GM18502 (cell line): Measurements from ENCODE around the gene SERPINE2.

Experiments used
- ATAC-seq: cut with Tn5 transposase; IDR thresholded peaks from one replicate; pipeline ENCODE4 v1.9.1; 2021; ENCODE audit warnings: mild to moderate bottlenecking; ENCODE audit not compliant: unreplicated experiment, poor library complexity

The SERPINE2 gene

DNA sequence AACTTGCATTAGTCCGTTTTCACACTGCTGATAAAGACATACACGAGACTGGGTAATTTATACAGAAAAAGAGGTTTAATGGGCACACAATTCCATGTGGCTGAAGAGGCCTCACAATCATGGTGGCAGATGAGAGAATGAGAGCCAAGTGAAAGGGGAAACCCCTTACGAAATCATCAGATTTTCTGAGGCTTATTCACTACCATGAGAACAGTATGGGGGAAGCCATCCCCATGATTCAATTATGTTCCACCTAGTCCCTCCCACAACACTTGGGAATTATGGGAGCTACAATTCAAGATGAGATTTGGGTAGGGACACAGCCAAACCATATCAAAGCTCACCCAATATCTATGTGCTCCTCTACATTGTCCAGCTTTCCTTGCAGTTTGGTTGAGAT, 16.0 kb upstream of the SERPINE2 start:
- no peak for ATAC-seq

DNA sequence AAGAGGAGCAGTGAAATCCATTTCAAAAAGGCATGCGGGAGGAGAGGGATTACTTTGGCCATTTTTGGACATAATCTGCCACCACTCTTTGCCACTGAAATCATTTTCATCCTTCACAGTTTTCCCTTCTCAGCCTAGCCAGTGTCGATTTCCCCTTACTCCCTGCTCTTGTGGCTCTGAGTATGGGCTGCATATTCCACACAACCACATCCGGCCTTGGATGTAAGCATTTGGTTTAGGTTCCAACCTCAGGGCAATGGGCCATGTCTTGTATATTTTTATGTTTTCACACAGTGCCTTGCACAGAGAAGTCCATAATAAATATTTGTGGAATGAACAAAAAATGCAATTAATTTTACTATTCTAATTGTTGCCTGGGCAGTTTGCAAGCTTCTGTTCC, 7.7 kb upstream of the SERPINE2 start:
- ATAC-seq = no peak

DNA sequence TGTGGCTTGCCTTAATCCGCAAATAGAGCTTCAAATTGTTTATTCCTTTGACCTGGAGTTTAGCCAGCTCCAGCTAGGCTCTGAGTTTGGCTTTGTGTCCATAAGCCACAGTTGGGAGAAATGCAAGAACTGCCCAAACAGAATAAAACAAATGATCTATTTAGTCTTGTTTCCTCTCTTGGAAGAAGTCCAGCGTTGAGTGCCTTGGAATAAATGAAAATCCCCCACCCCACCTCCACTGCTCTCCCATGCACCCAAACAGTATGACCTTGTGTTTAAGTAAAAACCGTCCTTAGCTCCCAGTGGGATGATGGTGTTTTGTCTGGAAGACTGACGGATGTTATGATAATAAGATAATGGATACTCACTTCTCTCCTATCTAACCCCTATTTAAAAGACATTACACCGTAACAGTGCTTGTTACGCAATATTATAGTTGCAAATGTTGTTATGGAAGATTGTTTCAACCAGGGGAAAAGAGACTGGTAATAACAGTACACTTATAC, 3.2 kb upstream of the SERPINE2 start:
- ATAC-seq = no peak

DNA sequence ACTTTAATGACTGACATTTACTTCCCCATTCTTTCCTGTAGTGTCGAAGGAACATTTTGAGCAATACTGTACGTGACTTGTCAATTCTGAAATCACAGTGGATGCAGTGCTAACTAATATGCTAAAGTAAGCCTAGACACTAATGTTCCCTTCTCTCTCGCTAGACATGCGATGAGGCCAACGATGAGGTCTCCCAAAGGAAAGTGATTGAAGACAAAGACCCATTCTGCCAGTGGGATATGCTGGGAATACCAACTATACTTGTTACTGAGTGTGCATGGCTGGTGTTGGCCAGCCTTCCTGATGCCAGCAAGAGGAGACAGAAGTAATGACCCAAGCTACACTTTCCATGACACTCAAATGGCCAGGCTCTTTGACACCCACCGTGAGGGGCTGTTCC, 2.5 kb upstream of the SERPINE2 start:
- no peak for ATAC-seq

DNA sequence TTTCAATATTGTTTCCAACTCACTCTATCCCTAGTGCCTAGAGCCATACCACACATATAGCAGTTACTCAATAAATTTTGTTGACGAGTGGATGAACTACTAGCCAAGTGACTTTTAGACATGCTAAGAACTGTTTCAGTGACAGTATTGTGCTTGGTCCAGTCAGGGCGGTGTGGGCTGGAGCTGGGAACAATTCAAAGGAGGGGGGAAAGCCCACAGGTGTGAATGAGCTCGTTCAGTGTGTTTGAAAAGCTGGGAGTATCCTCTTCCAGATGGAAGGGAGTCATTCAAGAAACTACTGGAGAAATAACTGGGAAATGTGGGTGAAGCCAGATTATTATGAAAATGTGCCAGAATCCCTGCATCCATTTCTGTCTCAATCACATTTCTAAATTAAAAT, 1.7 kb upstream of the SERPINE2 start:
- ATAC-seq = no peak

DNA sequence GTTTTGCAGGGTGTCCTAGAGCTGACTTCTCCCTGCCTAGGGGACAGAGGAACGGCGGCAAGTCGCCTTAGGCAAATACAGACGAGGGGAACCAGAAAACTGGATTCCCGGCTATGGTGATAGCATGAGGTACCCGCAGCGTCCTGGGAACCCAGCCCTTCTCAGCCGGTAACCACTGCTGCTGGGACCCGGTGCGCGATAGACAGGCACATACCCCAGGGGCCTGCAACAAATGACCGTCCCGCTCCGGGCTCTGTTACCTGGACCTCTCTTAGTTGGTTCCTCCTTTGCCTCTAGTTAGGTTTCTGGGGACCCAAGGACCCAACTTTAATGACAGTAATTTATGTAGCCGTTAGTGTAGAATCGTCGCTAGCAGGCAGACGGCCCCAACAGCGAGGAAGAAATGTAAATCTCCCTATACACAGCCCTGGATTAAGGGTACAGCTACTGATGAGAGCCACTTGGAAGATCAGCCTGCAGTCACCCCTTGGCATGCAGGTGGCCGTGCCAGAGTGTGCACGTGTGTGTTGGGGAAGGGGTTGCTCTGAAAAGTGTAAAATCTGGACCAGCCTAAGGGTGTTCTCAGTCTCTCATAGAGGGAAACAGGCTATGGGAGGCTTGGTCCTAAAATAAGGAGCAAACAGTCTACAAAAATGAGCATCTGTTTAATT, 819 bp upstream of the SERPINE2 start:
- peak; percentile 21 for ATAC-seq

DNA sequence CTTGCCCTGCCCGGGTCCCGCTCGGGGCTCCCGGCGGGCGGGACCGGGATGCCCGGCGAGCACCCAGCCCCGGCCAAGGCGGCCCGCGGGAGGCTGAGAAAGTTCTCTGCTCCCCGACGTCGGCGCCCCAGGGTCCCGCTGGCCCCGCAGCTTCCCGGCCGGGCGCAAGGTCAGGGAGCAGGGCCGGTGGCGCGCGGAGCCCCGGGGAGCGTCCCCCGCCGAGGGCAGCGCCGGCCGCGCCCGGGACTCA, 331 bp downstream of the SERPINE2 start:
- ATAC-seq = peak; percentile 38

DNA sequence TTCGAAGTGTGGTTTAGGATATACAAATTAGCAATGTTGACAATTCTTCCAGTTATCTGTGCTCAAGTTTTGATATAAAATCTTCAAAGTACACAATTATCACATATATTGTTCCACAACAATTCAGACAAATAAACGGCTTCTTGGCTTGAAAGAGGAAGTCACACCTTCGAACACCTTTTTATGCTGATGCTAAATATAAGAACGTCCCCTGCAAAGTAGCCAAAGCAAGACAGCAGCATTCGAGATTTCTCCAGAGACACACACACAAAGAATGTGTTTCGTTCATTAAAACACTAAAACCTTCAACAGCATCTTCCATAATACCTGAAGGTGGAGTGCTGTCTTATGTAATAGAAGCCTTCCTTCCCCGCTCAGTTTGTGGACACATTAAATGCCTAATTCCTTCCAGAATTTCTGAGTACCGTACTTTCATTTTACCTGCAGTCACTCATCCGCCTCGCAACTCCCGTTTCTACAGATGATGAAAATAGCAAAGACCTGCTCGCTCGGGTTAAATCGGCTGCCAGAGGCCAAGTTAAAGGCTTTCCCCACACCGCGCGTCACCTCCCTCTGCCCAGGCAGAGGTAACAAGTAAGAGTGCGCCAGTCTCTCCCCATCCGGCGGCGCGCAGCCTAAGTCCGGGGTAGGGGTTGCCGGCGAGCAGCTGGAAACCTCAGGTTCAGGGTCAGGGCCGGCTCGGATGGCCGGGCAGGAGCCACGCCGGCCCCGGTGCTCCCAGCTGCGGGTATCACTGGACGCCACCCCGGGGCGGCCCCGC, 847 bp downstream of the SERPINE2 start:
- ATAC-seq = peak; percentile 62

DNA sequence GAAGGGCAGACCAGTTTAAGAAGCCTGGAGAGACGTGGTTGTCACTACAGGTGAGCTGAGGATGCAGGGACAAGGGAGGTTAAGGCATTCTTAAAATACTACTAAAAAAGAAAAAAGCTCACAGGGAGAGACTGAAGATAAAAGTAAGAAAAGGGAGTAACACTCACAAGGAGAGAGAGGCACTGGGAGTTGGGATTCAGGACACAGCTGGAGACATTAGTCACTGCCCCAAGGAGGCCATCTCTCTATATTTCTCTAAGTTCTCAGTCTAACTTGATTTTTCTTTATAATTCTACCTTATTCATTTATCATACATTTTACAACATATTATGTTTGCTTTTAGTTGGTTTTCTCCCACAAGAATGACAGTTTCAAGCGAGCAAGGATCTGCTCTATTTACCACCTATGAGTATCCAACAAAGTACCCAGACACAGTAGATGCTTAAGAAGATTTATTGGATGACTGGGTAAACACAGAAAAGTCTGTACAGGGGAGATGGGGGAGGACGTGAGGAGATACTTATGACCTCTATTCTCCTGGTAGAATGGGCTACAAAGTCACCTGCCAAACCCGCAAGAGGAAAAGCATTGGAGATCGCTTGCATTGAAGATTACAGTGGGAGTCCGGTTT, 2.2 kb downstream of the SERPINE2 start:
- ATAC-seq = no peak

DNA sequence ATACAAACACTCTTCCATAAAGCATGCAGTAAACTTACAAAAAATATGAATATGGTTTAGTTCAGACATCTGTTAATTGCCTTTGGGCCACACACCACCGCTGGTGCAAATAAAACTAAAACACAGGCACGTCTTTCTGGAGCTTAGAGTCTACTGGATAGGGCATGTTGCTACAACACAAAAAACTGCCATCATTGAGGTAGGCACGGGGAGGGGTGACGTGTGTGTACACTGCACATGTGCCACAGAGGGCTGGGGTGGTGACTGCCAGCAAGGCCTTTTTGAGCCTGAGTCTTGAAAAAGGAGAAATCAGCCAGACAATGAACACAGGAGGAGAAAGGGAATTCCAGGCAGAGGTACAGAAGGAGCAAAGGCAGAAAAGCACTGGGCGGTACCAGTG, 5.1 kb downstream of the SERPINE2 start:
- ATAC-seq = no peak

DNA sequence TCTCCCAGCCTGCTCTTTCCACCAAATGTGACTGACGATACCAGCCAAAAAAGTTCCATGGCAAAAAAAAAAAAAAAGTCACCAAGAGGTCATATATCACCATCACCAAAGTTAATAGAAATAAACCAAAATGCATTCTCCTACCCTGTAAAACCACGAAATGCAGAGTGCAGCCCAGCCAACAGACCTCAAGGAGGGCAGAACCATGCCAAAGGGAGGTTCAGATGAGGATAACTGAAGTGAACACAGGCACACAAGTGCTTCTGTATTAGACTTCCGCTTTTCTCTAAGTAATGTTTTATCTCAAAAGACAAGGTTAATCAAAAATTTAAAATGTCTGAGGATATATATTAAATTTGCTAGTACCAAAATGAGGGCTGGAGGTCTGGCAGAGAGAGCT, 5.5 kb downstream of the SERPINE2 start:
- ATAC-seq = no peak

DNA sequence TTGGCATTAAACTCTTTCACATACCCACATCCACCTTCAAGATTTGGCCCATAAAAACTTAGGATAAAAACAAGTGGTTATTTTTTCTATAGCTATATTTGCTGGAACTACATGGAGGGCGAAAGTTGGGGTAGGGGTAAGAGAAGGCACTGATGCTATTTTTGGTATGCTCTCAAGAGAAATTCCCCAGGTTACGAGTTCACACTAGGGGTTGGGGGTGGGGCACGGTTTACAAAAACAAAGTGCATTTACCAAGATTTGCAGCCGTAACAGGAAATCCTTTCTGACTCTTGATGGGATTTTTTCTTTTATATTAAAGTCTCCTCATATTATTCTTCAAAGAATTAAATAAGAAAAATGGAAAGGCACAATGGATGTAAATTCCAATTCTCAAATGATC, 6.8 kb downstream of the SERPINE2 start:
- ATAC-seq = no peak

DNA sequence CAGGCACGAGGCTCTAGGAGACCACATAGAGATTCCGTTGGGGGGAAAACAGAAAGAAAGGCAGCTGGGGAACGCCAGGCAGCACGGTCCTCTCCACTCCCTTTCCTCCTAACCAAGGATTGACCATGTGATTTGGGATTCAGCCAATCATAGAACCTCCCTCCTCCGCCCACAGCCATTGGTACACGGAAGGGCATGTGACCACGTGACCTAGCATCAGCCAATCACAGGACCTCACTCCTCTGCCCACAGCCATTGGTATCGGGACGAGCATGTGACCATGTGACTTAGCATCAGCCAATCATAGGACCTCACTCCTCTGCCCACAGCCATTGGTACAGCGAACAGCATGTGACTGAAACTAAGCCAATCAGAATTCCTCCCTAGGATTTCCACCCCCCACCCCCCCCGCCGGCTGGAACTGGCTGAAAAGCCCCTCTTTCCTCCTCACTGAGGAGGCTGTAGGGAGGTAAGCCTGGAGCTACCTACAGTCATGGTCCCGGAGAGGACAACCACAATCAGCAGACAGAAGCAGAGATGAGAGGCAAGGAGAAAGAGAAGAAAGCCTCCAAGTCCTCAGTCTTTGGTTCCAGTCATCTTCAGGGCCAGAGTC, 7.6 kb downstream of the SERPINE2 start:
- ATAC-seq = no peak

DNA sequence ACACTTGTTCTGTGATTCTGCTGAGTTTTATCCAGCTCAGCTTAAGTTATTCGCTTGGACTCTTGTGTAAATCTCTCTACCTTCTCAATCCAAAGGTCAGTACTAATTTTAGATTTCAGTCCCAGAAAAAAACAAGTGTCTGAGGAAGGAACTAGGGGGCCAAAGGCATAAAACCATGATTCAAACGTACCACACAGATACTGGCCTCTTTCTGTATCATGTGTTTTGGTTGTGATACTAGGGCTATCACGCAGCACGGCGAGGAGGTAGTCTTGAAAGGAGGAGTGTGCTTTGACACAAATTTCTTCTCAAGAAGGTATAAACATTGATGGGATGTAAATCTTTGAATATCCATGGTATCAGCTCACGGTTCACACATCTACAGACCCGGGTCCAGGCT, 8.3 kb downstream of the SERPINE2 start:
- ATAC-seq = no peak

DNA sequence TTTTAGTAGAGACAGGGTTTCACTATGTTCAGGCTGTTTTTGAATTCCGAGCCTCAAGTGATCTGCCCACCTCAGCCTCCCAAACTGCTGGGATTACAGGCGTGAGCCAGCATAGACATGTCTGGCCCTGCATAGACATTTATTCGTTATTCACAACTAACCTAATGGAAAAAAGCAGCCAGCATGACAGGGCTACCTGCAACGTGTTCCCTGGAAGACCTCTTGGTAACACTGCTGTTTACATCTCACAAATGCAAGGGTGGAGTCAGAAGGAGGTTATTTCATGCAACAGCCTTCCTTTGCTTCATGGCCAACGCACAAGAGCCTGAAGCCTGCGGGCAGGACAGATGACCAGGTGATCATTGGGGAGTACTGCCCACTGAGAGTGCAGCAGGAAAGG, 9.2 kb downstream of the SERPINE2 start:
- ATAC-seq = no peak

DNA sequence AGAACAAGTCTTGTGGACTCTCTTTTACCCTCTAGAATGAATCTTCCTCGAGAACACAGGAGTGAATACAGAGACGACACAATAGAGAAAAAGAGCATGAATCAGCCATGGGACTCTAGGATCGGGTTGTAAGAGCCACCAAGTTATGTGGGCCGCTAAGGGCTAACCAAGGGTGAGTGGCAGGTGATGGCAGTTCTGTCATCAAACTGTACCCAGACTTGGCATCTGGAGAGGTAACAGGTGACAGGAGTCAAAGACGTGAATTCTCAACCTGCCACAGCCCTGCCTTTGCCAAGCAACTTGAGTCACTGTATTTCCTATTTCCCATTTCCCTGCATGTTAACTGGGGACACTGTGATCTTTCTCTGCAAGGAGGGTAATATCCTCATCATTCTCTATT, 11.2 kb downstream of the SERPINE2 start:
- ATAC-seq = no peak

DNA sequence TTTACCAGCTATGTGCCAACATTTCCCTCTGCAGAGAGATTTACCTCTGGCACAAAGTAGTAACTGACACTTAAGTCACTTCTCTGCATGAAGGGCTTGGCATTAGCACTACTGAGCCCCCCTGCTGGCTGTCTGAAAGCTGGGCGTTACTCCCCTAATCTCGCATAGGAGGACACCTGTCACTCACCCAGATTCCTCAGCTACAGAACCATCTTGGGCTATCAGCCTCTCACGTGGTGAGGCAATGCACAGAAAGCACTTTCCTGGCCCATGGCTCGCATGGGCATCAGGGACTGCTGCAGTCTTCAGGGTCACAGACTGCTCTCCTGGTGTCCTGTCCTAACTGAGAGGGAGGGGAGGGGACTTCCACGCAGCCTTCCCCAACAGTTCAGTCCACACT, 12.0 kb downstream of the SERPINE2 start:
- no peak for ATAC-seq

DNA sequence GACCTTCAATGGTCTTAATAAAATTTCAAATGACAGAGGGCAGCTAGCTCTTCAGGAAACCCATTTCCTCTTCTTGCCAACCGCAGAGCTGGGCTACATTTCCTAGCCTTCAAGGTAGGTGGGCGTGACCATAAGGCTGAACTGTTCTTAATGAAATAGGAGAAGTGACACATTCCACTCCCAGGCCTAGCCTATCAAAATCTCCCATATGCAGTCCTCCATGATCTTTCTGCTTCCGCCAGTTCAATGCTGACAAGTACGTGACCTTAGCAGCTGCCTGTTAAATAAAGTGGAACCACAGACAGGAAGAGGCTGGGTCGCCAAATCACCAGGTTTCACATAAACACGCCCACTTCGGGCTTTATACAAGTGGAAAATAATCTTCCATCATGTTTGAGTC, 13.2 kb downstream of the SERPINE2 start:
- ATAC-seq = peak; percentile 94

DNA sequence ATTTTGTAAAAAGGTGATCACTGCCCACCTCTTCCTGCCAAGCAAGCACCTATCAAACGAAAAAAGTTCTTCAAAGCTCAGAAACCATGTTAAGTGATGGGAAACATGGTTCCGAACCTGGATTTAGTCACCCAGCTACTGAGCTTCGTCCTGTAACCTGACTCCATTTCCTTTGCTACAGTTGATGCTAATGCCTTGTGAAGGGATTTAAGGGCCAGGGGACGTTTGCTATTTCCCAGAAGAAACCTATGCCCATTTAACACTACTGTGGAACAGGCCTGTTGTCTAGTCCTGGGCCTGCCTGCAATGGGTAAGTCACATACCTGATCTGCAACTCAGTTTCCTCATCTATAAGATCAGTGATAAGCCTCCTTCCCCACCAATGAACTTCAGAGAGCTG, 14.8 kb downstream of the SERPINE2 start:
- no peak for ATAC-seq

DNA sequence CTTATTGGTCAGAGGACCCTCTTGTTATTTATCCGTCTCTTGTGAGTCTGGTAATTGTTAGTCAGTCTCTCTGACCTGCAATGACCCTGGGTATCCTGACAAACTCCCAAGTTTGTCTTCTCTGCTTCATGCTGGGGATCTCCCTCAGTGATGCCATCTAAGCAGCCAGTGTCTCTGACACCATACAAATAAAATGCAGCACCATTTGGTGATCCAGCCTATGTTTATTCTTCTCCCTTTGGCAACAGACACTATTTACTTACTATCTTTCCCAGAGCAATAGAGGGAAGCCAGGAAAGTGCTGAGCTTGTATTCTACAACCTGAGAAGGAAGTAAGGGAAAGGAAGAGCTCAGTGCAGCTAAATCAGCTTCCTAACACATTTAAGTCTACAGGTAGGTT, 15.9 kb downstream of the SERPINE2 start:
- no peak for ATAC-seq

DNA sequence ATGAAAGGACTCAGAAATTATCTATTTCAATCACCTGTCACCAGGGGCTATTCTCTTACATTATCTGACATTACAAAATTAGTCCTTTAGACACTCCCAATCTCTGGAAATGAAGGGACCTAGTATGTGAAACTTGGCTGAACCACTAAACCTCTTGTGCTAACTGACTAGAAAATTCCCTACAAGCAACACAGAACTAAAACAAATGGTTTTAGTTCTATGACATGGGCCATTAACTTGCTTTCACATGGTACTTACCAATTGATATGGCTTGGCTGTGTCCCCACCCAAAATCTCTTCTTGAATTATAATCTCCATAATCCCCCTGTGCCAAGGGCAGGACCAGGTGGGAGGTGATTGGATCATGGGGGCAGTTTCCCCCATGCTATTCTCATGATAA, 16.6 kb downstream of the SERPINE2 start:
- ATAC-seq = peak; percentile 37
